ENCODE measurements around the gene SLC27A6.

GRCh38 chr5:129031886-129032683 is 66.8 kb downstream of the SLC27A6 start:
- TF ChIP-seq CTCF (IDR thresholded peaks at IDR 0.05) (no peak), POLR2A (IDR thresholded peaks at IDR 0.05) (no peak)
